GM19193 (cell line): Measurements from ENCODE around the gene MIOX.

ENCODE experiments used
- POLR2A ChIP-seq: IDR thresholded peaks from 4 replicates; pipeline ENCODE4 v1.6.1; 2011; ENCODE audit not compliant: insufficient read depth, insufficient read length; ENCODE audit errors: extremely low read depth

Gene MIOX

GRCh38 chr22:50486561-50487289 is at the start of gene MIOX:
TSS of gene MIOX (plus strand) at chr22:50486859. CDS start at chr22:50486898, 39 bp downstream.
- TF ChIP-seq POLR2A, result no peak

GRCh38 chr22:50437511-50438304 is 49.0 kb upstream of the MIOX start:
- no peak for TF ChIP-seq POLR2A

- no peak for TF ChIP-seq POLR2A
Measured at GRCh38 chr22:50438305-50439275, 48.1 kb upstream of the MIOX start.

GRCh38 chr22:50439314-50439870 is 47.3 kb upstream of the MIOX start:
- no peak for TF ChIP-seq POLR2A

GRCh38 chr22:50439871-50440331 is 46.8 kb upstream of the MIOX start:
- TF ChIP-seq POLR2A, result no peak

- no peak for TF ChIP-seq POLR2A
Measured at GRCh38 chr22:50440544-50441249, 46.0 kb upstream of the MIOX start.

- TF ChIP-seq POLR2A, result peak; percentile 21
Measured at GRCh38 chr22:50441428-50441993, 45.1 kb upstream of the MIOX start.

GRCh38 chr22:50443197-50443596 is 43.5 kb upstream of the MIOX start:
- no peak for TF ChIP-seq POLR2A

- peak; percentile 16 for TF ChIP-seq POLR2A
Measured at GRCh38 chr22:50443801-50444625, 42.6 kb upstream of the MIOX start.

GRCh38 chr22:50444663-50445062 is 42.0 kb upstream of the MIOX start:
- TF ChIP-seq POLR2A, result no peak

- no peak for TF ChIP-seq POLR2A
Measured at GRCh38 chr22:50445071-50445879, 41.4 kb upstream of the MIOX start.

- TF ChIP-seq POLR2A, result no peak
Measured at GRCh38 chr22:50445880-50446707, 40.6 kb upstream of the MIOX start.
